ENCODE measurements around the gene GARIN5B.
A peak's percentile ranks its signal among the peaks of the same experiment; 100 is the strongest.

Gene GARIN5B

GRCh38 chr19:55389386-55390317 lies 26.6 kb upstream of the GARIN5B start:
- no peak for DNase-seq (ENCODE audit: low read depth)

GRCh38 chr19:55387736-55388497 lies 24.9 kb upstream of the GARIN5B start:
- no peak for DNase-seq (ENCODE audit: low read depth)

GRCh38 chr19:55386493-55386971 lies 23.5 kb upstream of the GARIN5B start:
- DNase-seq (ENCODE audit: low read depth), result no peak

DNA sequence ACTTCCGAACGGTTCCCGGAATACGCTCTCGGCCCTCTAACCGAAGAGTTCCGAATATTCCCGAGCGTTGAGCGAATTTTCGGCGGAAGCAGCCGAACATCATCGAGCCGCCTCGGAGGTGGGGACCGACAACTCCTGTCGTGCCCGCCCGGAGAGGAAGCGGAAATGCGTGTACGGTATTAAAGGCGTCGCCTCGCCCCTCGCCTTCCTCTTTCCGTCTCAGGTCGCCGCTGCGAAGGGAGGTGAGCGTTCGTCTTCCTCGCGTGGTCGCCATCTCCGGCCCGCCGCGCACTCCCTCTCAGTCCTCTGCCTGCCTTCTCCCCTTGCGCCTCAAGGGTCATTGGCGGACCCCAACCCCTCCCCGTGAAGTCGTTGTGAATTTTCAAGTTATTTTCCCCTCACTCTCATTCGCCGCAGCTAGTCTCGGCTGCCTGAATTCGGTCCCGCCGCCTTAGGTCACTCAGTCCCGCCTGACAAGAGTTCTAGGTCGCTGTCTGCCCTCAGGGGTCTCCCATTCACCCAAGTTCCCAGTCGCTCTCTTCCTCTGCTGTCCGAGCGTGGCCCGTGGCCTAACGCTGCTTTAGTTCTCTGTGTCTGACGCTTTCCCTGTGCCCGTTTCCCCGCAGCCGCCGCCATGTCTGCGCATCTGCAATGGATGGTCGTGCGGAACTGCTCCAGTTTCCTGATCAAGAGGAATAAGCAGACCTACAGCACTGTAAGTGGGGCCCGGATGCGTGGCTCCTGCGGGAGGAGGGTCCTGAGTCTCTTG lies 22.8 kb upstream of the GARIN5B start, which contains the start of gene RPL28:
TSS of gene RPL28 (plus strand) at position 209 of the 769 bp plus-strand sequence. CDS start at position 635, 426 bp downstream.
- DNase-seq (ENCODE audit: low read depth), result no peak

GRCh38 chr19:55384920-55385723 lies 22.1 kb upstream of the GARIN5B start:
- DNase-seq (ENCODE audit: low read depth), result peak; percentile 99

- DNase-seq (ENCODE audit: low read depth), result no peak
Observed at GRCh38 chr19:55384131-55384919, 21.3 kb upstream of the GARIN5B start, which contains the start of gene TMEM238. TMEM238 (minus strand) TSS chr19:55384292; CDS start chr19:55384259, 33 bp downstream.

DNA sequence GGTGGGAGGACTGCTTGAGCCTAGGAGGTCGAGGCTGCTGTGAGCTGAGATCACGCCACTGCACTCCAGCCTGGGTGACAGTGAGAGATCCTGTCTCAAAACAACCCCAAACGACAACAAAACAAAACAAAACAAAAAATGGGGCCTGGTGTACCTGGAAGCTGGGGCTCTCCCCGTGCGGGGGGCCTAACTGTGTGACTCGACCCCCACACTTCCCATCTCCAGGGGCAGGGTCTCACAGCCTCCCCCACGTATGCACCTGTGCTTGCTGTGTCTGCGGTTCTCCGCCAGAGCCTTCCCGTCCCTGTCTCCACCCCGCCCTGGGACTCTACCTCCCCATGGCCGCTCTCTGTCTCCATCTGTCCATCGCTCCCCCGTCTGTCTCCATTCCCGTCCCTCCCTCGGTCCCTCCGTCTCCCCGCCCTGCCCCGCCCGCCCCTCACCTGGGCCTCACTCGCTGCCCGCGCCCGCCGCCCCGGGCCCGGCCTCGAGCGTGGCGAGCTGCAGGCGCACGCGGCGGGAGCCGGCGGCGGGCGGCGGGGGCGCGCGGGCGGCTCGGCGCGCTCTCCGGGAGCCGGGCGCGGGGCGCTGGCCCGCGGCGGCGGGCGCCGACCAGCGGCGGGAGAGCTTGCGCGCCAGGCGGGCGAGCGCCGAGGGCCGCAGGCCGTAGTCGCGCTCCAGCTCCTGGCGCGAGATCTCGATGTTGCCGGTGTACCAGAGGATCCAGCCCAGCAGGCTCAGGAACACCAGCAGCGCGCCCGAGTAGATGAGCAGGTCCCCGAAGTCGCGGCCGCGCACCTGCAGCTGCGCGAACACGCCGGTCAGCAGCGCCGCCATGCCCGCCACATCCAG lies 20.4 kb upstream of the GARIN5B start:
- DNase-seq (ENCODE audit: low read depth), result no peak

- no peak for DNase-seq (ENCODE audit: low read depth)
Observed at GRCh38 chr19:55382522-55383054, 19.5 kb upstream of the GARIN5B start.

- no peak for DNase-seq (ENCODE audit: low read depth)
Observed at GRCh38 chr19:55382013-55382412, 19.0 kb upstream of the GARIN5B start.

DNA sequence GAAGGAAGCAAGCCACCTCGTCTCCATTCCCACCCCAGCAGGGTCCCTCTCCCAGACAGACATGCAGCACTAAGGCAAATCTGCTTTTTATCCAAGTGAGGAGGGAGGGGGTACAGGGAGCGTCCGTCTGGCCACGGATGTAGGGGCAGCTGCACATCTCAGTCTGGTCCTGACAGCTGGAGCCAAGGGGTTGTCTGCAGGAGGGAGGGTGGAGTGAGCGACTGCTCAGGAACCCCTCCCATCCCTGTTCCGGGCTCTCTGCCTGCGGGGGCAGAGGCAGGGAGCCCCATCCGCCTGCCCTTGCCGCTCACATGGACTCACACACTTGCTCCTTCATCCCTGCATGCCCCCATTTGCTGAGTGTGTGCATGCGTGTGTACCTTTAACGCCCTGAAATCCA lies 16.1 kb upstream of the GARIN5B start:
- DNase-seq (ENCODE audit: low read depth), result no peak

GRCh38 chr19:55377356-55378131 lies 14.5 kb upstream of the GARIN5B start:
- DNase-seq (ENCODE audit: low read depth), result no peak

DNA sequence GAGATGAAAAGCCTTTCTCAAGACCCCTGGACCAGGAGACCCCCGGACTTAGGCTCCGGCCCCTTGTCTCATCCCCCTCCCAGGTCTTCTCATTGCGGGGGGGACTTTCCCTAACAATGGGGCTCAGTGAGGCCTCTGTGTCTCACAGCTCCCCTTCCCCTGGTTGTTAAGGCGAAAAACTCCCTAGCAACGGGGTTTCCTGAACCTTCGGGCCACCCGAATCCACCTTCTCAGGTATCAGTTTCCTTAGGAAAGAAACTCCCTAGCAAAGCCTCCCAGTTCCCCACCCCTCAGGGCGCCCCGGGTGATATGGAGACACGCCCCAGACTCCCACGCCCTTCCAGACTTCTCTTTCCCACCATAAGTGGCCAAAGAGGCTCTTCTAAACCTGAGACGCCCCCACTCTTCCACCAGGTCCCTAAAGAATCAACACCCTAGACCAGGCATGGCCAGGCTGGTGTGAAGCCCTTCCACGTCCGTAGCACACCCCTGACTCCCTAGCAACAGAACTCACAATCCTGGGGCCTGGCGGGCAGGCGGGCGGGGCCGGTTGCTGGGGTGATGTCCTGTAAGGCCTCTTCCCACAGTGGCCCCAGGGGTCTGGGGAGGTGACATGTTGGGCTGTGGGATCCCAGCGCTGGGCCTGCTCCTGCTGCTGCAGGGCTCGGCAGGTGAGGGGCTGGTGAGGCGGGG lies 13.3 kb upstream of the GARIN5B start, which contains the start of gene TMEM190:
TSS of gene TMEM190 (plus strand) at position 586 of the 693 bp plus-strand sequence. CDS start at position 614, 28 bp downstream.
- DNase-seq (ENCODE audit: low read depth), result no peak

GRCh38 chr19:55373993-55374757 lies 11.1 kb upstream of the GARIN5B start:
- peak; percentile 57 for DNase-seq (ENCODE audit: low read depth)

GRCh38 chr19:55373306-55373992 lies 10.4 kb upstream of the GARIN5B start:
- DNase-seq (ENCODE audit: low read depth), result no peak

DNA sequence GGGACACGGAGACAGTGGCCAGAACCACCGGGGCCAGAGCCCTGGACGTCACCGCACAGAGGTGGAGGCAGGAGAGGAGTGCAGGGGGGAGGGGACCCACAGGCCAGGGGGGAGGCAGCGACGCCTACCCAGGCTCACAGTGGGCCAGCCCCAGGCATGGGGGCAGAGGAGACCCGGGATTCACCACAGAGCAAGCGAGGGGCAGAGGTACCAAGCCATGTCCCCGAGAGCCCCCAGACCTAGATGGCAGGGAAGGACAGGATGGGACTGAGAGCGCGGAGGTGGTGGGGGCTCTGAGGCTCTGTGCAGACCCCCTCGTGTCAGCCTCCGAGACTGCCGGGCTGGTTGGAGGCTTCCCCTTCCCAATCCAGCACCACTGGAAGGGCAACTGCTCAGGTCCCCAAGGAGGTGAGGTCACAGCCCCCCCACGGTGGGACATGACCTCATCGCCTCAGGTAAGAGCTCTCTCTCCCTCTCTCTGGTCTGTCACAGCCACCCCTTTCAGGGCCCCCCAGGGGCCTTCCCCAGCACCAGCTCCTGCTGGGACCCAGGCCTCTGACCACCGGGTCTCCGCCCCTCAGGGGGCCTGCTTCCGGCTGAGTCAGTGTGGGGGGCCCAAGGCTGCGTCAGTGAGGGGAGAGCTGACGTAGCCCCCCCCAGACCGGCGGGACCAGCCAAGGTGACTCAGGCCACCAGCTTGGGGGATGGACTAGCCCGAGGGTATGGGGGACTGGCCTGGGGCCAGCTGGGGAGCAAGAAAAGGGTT lies 9.4 kb upstream of the GARIN5B start:
- no peak for DNase-seq (ENCODE audit: low read depth)
